Stimulated activated CD8-positive, alpha-beta memory T cell treated with anti-CD3 and anti-CD28 coated beads, Interleukin-12 subunit alpha, Interleukin-12 subunit beta, amount 100 ng/mL, for 4 hours (primary cell): ENCODE results near the gene PCIF1.
"Not testable (repeated sequence)": the region's sequence is repeated elsewhere in the genome, so short reads cannot be mapped to it uniquely, and the experiment has no call there.

Experiments
- DNase-seq: peaks from one replicate; pipeline ENCODE4 v3.0.0-alpha.2; 2020; ENCODE audit warnings: low read depth

Gene PCIF1

GRCh38 chr20:45924391-45925261 lies 9.9 kb upstream of the PCIF1 start:
- DNase-seq: no peak

GRCh38 chr20:45925821-45926506 lies 8.5 kb upstream of the PCIF1 start:
- DNase-seq: no peak

GRCh38 chr20:45926731-45927070 lies 7.8 kb upstream of the PCIF1 start:
- DNase-seq: no peak

- DNase-seq: no peak
Measured at GRCh38 chr20:45927071-45927878, 7.2 kb upstream of the PCIF1 start.

GRCh38 chr20:45931680-45932079 lies 2.8 kb upstream of the PCIF1 start:
- not testable (repeated sequence) for DNase-seq

- no peak for DNase-seq
Measured at GRCh38 chr20:45933266-45934045, 1.0 kb upstream of the PCIF1 start.

GRCh38 chr20:45934046-45934585 lies 367 bp upstream of the PCIF1 start:
- DNase-seq: no peak

- DNase-seq: no peak
Measured at GRCh38 chr20:45935416-45936046, 1.0 kb downstream of the PCIF1 start.

GRCh38 chr20:45937765-45938164 lies 3.3 kb downstream of the PCIF1 start:
- DNase-seq: no peak

- DNase-seq: no peak
Measured at GRCh38 chr20:45938727-45939438, 4.4 kb downstream of the PCIF1 start.

GRCh38 chr20:45940053-45940452 lies 5.6 kb downstream of the PCIF1 start:
- no peak for DNase-seq

GRCh38 chr20:45940469-45940868 lies 6.0 kb downstream of the PCIF1 start:
- no peak for DNase-seq

- no peak for DNase-seq
Measured at GRCh38 chr20:45943613-45944012, 9.1 kb downstream of the PCIF1 start.

GRCh38 chr20:45944151-45944964 lies 9.9 kb downstream of the PCIF1 start:
- no peak for DNase-seq

- no peak for DNase-seq
Measured at GRCh38 chr20:45944965-45945677, 10.6 kb downstream of the PCIF1 start.

- no peak for DNase-seq
Measured at GRCh38 chr20:45945678-45946148, 11.2 kb downstream of the PCIF1 start.

GRCh38 chr20:45946149-45946970 lies 11.9 kb downstream of the PCIF1 start:
- peak; percentile 57 for DNase-seq
